HepG2 (cell line): ENCODE measurements around the gene THSD4. TPM values are rescaled to one million over a fixed set of nuclear protein-coding genes. Genes with fewer than 3 reads are reported as not detected.

Source experiments
- ATAC-seq: fragments of 200-7000 bp; cut with Tn5 transposase; 3 replicates; pipeline ENCODE4 v1.9.1; 2020; ENCODE audit warnings: mild to moderate bottlenecking, moderate library complexity
- BruUV-seq: library from RNA; stranded (reverse); fragments of 400-500 nt; replicated peaks from 2 replicates; lab custom pipeline; 2021; lab: Mats Ljungman, UMichigan
- CTCF ChIA-PET: fragments of 300-600 bp; formaldehyde crosslinking; extraction: SDS; loops from one replicate; lab custom pipeline; 2021; ENCODE audit warnings: low total read pairs, inconsistent platforms, low intra/inter-chr PET ratio; lab: Yijun Ruan, JAX
- POLR2A ChIA-PET: fragments of 350-600 bp; sonication (Branson Sonifier 250); formaldehyde crosslinking; loops from one replicate; lab custom pipeline; 2020; ENCODE audit warnings: antibody characterized with exemption, inconsistent platforms; lab: Yijun Ruan, JAX
- DNase-seq: peaks from one replicate; pipeline ENCODE4 v3.0.0-alpha.2; 2015; ENCODE audit warnings: low spot score
- FAIRE-seq: peaks from 3 replicates; lab custom pipeline; 2011; peaks lifted over from hg19 to GRCh38; lab: Jason Lieb, UNC
- H2AFZ ChIP-seq: one replicate; pipeline ENCODE4 v1.6.1; 2011; ENCODE audit warnings: low read length, inconsistent platforms
- H3K27ac ChIP-seq: fragments of 300-600 bp; 3 replicates; pipeline ENCODE4 v1.8.0; 2011; ENCODE audit warnings: mixed run types, mild to moderate bottlenecking, mixed read lengths, low read length, inconsistent platforms; ENCODE audit not compliant: insufficient read depth; ENCODE audit errors: extremely low read length
- H3K27me3 ChIP-seq, 2 experiments: fragments of 200-600 bp in 1 of 2; 2 replicates in 1 of 2; 3 replicates in 1 of 2; pipeline versions ENCODE4 v1.6.0 to v1.8.0; 2011; ENCODE audit warnings: low read length in 2 of 2, mild to moderate bottlenecking in 2 of 2, moderate library complexity in 2 of 2, inconsistent platforms in 1 of 2; ENCODE audit not compliant: insufficient read depth in 2 of 2, control insufficient read depth in 1 of 2
- H3K36me3 ChIP-seq, 2 experiments: fragments of 200-600 bp in 1 of 2; replicated peaks in 1 of 2; 2 replicates in 1 of 2; 3 replicates in 1 of 2; pipeline versions ENCODE4 v1.5.1 to v1.8.0; 2011; ENCODE audit warnings: low read length in 2 of 2, inconsistent platforms in 1 of 2; ENCODE audit not compliant: insufficient read depth in 2 of 2, control insufficient read depth in 1 of 2
- H3K4me1 ChIP-seq: 2 replicates; pipeline ENCODE4 v1.5.1; 2012; ENCODE audit warnings: low read length, inconsistent platforms; ENCODE audit not compliant: insufficient read depth
- H3K4me2 ChIP-seq: 2 replicates; pipeline ENCODE4 v1.6.0; 2011; ENCODE audit warnings: low read depth, low read length, inconsistent platforms
- H3K4me3 ChIP-seq, 3 experiments: fragments of 200-600 bp in 1 of 3; sonication (generic), shearing (Covaris generic) in 1 of 3; replicated peaks in 1 of 3; 2 replicates each; pipeline ENCODE4 v1.5.1; 2011 to 2016; ENCODE audit warnings: low read length in 3 of 3, inconsistent platforms in 2 of 3, low read depth in 2 of 3, mild to moderate bottlenecking in 2 of 3, control low read depth in 1 of 3, mixed read lengths in 1 of 3; ENCODE audit not compliant: insufficient read depth in 1 of 3
- H3K79me2 ChIP-seq: one replicate; pipeline ENCODE4 v1.6.1; 2011; ENCODE audit warnings: low read length, inconsistent platforms; ENCODE audit not compliant: insufficient read depth
- H3K9ac ChIP-seq: 2 replicates; pipeline ENCODE4 v1.6.0; 2011; ENCODE audit warnings: mild to moderate bottlenecking, low read depth, low read length, inconsistent platforms; ENCODE audit not compliant: insufficient read depth
- H3K9me3 ChIP-seq: 2 replicates; pipeline ENCODE4 v1.5.1; 2012; ENCODE audit warnings: mild to moderate bottlenecking, low read length
- H4K20me1 ChIP-seq: 2 replicates; pipeline ENCODE4 v1.6.0; 2011; ENCODE audit warnings: inconsistent platforms, mild to moderate bottlenecking, low read length, moderate library complexity; ENCODE audit not compliant: insufficient read depth
- BCL3 ChIP-seq: sonication (generic); formaldehyde crosslinking; IDR thresholded peaks from 2 replicates; pipeline ENCODE4 v1.5.1; 2020; ENCODE audit warnings: mild to moderate bottlenecking, missing genetic modification reagents, moderate library complexity
- FOXJ3 ChIP-seq: sonication (generic); formaldehyde crosslinking; IDR thresholded peaks from 2 replicates; pipeline ENCODE4 v1.4.0; 2020; ENCODE audit warnings: missing genetic modification reagents, mild to moderate bottlenecking, borderline replicate concordance
- PLRG1 ChIP-seq: fragments of 450-650 bp; conservative IDR thresholded peaks from 2 replicates; pipeline ENCODE4 v1.6.1; 2016
- WGBS: methylation state at CpG from one replicate; pipeline ENCODE4 v1.1.6; 2017; ENCODE audit warnings: low lambda C conversion rate; 5-methylcytosine and 5-hydroxymethylcytosine counted together
- in situ Hi-C: cut with HindIII; loops from 2 replicates; pipeline ENCODE4 v1.10.0; 2017; ENCODE audit warnings: low pct_unique_long_range_greater_than_20kb; ENCODE audit not compliant: extremely low pct_ligation_motif_present
- intact Hi-C: fragments of 100-400 bp; cut with micrococcal nuclease; formaldehyde crosslinking; loops from one replicate; pipeline ENCODE4 v1.10.0; 2022; ENCODE audit not compliant: unreplicated experiment
- polyA plus RNA-seq, 8 experiments: library from polyadenylated mRNA; depleted of rRNA in 3 of 8; stranded (reverse) in 7 of 8; unstranded in 1 of 8; fragments of >200 nt; fragmentation: Illumina TruSeq in 4 of 8; extraction: Trizol in 4 of 8; gene quantifications; 2 replicates each; pipeline versions ENCODE4 v1.2.1 to v1.2.3, GENCODE V29; 2011 to 2016; ENCODE audit warnings: low read depth in 4 of 8, missing spikeins in 1 of 8, mixed read lengths in 1 of 8; ENCODE audit not compliant: insufficient read depth in 1 of 8
- total RNA-seq, 5 experiments: library from RNA; depleted of rRNA; stranded (reverse); fragments of >200 nt; fragmentation: Illumina TruSeq; extraction: Trizol; gene quantifications; 2 replicates each; pipeline ENCODE4 v1.2.3, GENCODE V29; 2016; ENCODE audit warnings: low read depth in 1 of 5
- TF ChIP-seq, protein P1 (sequence below): sonication (generic); formaldehyde crosslinking; IDR thresholded peaks from 2 replicates; pipeline ENCODE4 v1.5.0; 2020; ENCODE audit warnings: mild to moderate bottlenecking, missing genetic modification reagents

The THSD4 gene
- total and polyA plus RNA-seq, 2 of the 13 experiments (the other 11 are each of a cell fraction or from before 2014, with no cell fraction given): 0.07 to 0.21 TPM

DNA sequence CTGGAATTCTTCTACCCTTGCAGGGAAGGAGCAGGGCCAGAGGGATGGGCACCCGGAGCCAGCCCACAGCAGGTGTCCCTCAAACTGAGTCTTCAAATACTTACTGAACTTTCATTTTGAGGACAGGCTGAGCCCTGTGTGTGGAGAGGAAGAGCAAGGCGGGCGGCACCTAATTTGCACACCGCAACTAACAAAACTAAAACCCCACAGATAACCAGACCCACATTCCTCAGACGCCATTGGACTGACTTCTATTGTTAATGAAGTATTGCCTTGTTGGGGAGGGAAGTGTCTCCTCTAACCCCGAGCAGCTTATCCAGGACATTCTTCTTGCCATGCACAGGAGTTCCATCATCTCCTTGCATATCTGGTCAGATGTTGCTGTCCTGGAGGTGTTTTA, 589.9 kb downstream of the THSD4 start:
- Histone ChIP-seq H3K4me2 (no peak overlapping the region), H2AFZ (no peak overlapping the region)
- CTCF ChIA-PET: no interaction called here
- in situ Hi-C loops: no loop called here
- TF ChIP-seq FOXJ3 (no peak), PLRG1 (no peak), BCL3 (no peak)
- TF ChIP-seq, protein P1, sequence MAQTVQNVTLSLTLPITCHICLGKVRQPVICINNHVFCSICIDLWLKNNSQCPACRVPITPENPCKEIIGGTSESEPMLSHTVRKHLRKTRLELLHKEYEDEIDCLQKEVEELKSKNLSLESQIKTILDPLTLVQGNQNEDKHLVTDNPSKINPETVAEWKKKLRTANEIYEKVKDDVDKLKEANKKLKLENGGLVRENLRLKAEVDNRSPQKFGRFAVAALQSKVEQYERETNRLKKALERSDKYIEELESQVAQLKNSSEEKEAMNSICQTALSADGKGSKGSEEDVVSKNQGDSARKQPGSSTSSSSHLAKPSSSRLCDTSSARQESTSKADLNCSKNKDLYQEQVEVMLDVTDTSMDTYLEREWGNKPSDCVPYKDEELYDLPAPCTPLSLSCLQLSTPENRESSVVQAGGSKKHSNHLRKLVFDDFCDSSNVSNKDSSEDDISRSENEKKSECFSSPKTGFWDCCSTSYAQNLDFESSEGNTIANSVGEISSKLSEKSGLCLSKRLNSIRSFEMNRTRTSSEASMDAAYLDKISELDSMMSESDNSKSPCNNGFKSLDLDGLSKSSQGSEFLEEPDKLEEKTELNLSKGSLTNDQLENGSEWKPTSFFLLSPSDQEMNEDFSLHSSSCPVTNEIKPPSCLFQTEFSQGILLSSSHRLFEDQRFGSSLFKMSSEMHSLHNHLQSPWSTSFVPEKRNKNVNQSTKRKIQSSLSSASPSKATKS (CRISPR knock-in tag): no peak
- TF ChIP-seq, all 625 proteins: peak for 0
- no peaks in the 10 kb centered on the region for H3K9me3 ChIP-seq
- no peaks in the 10 kb centered on the region for H3K4me1 ChIP-seq
- no TSS peak for BruUV-seq
- H3K27me3 ChIP-seq: peaks cover 5 to 27% of the 10 kb centered on the region in 2 experiments
- H3K4me3 ChIP-seq: no peak overlapping the region
- DNase-seq (no peak), ATAC-seq (no peak), FAIRE-seq (no peak)
- no peaks in the 10 kb centered on the region for H3K79me2 ChIP-seq
- no peak overlapping the region for H3K27ac ChIP-seq
- WGBS: 45% methylated on average over 5 of the region's 6 CpGs
- no peak overlapping the region for H3K9ac ChIP-seq
- no peaks in the 10 kb centered on the region for H3K36me3 ChIP-seq
- intact Hi-C loops: no loop called here
- POLR2A ChIA-PET: interaction anchor here (1.1 kb wide), 1 partner anchor 10 kb away, joined by 3 read pairs; no protein-coding TSS in a partner anchor
- H4K20me1 ChIP-seq: no peaks in the 10 kb centered on the region
